ENCODE measurements around the gene CXorf51A. TPM values are rescaled to one million over a fixed set of nuclear protein-coding genes. Genes with fewer than 3 reads are reported as not detected.
"Not testable (repeated sequence)": the region's sequence is repeated elsewhere in the genome, so short reads cannot be mapped to it uniquely, and the experiment has no call there.

Gene CXorf51A
- not detected in 2 replicates for total RNA-seq

- DNase-seq (ENCODE audit: low read depth); H3K36me3 ChIP-seq (ENCODE audit: control insufficient read depth, insufficient read depth, low read length); H3K4me3 ChIP-seq (ENCODE audit: low read depth, low read length); H3K27me3 ChIP-seq (ENCODE audit: control insufficient read depth, insufficient read depth, low read length): not testable (repeated sequence)
- peak; percentile 96 for FAIRE-seq
Measured at GRCh38 chrX:146814644-146815043, at the start of gene CXorf51A. CXorf51A (minus strand) TSS chrX:146814744; CDS start chrX:146814723, 21 bp downstream.

DNA sequence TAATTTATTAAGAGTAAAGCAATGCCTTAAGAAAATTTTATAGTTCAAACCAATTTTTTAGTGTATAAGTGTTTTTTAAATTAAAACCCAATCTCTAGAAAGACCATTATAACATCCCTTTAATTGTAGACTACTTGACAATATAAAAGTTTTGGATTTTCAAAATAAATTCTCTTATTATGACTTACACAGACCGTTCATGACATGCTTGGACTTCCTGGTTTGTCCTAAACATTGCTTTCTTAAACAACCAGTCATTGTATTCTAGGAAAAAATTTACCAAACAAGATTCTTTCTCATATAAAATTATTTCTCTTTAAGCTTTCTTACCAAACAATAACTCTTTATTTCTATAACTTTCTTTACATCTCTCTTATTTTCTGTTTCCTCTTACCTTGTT, 49.0 kb upstream of the CXorf51A start:
- Histone ChIP-seq H3K27me3 (ENCODE audit: control insufficient read depth, insufficient read depth, low read length) (no peaks in the 10 kb centered on the region), H3K36me3 (ENCODE audit: control insufficient read depth, insufficient read depth, low read length) (no peaks in the 10 kb centered on the region), H3K4me3 (ENCODE audit: low read depth, low read length) (no peak overlapping the region)
- FAIRE-seq (no peak), DNase-seq (ENCODE audit: low read depth) (no peak)
- TF ChIP-seq CTCF (IDR thresholded peaks at IDR 0.05; ENCODE audit: insufficient read depth, low read length, severe bottlenecking): no peak

DNA sequence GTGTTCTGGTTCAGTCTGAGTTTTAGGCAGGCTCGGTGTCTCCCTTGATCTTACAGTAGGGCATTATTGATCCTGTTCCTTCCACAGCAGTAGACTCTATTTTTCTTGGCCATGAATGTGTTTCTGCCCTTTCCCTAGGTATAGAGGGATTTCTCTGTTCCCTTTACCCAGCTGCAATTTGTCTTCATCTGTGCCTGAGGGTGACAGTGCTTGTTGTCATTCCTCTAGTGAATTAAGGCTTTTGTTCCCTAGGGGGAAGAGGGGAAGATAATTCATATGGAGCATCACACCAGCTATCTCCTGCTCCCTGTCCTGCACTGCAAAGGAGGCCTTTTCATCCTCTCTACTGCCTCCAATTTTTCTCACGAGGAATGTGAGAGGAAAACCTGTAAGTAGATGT, 39.7 kb upstream of the CXorf51A start:
- Histone ChIP-seq H3K27me3 (ENCODE audit: control insufficient read depth, insufficient read depth, low read length) (no peaks in the 10 kb centered on the region), H3K36me3 (ENCODE audit: control insufficient read depth, insufficient read depth, low read length) (no peaks in the 10 kb centered on the region), H3K4me3 (ENCODE audit: low read depth, low read length) (no peak overlapping the region)
- DNase-seq (ENCODE audit: low read depth) (no peak), FAIRE-seq (no peak)
- no peak for TF ChIP-seq CTCF (IDR thresholded peaks at IDR 0.05; ENCODE audit: insufficient read depth, low read length, severe bottlenecking)

- Histone ChIP-seq H3K27me3 (ENCODE audit: control insufficient read depth, insufficient read depth, low read length) (no peaks in the 10 kb centered on the region), H3K4me3 (ENCODE audit: low read depth, low read length) (no peak overlapping the region), H3K36me3 (ENCODE audit: control insufficient read depth, insufficient read depth, low read length) (no peaks in the 10 kb centered on the region)
- TF ChIP-seq CTCF (IDR thresholded peaks at IDR 0.05; ENCODE audit: insufficient read depth, low read length, severe bottlenecking): no peak
- no peak for DNase-seq (ENCODE audit: low read depth)
- no peak for FAIRE-seq
Measured at GRCh38 chrX:146831994-146832393, 17.4 kb upstream of the CXorf51A start.

DNA sequence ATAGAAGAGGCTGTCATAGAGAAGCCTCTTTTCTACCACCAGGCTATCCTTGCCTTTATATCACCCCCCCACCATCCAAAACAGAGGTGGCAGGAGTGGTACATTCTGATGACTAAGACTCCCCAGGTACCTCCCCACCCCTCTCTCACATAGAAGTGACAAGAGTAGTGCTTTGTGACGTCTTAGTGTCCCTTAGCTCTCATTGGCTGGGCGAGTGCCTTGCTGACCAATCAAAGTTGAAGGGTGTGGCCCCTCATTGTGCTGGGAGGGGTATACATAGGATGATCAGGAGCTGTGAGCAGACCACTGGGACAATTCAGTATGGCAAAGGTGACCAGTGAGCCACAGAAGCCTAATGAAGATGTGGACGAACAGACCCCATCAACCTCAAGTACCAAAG, 5.1 kb downstream of the CXorf51A start, which contains the start of gene CXorf51B:
Gene CXorf51B (plus strand): TSS at position 301 of the 400 bp plus-strand sequence. CDS start 21 bp downstream, at position 322.
- FAIRE-seq: peak; percentile 95
- DNase-seq (ENCODE audit: low read depth); H3K4me3 ChIP-seq (ENCODE audit: low read depth, low read length); H3K36me3 ChIP-seq (ENCODE audit: control insufficient read depth, insufficient read depth, low read length); H3K27me3 ChIP-seq (ENCODE audit: control insufficient read depth, insufficient read depth, low read length): not testable (repeated sequence)

Other genes starting within 250 kb of the CXorf51A start
- gene CXorf51B, start 5.0 kb downstream of the CXorf51A start, total RNA-seq: not detected in 2 replicates